ENCODE measurements around the gene DLX3. TPM values are rescaled to one million over a fixed set of nuclear protein-coding genes. Genes with fewer than 3 reads are reported as not detected.

Gene DLX3
- total RNA-seq, 1 experiment from 2014 or later, result not detected

GRCh38 chr17:50024808-50025207, 29.8 kb upstream of the DLX3 start:
- DNase-seq (ENCODE audit: low spot score), result no peak

GRCh38 chr17:50023520-50023919, 28.5 kb upstream of the DLX3 start:
- no peak for DNase-seq (ENCODE audit: low spot score)

GRCh38 chr17:50022463-50023130, 27.6 kb upstream of the DLX3 start:
- DNase-seq (ENCODE audit: low spot score), result no peak

- no peak for DNase-seq (ENCODE audit: low spot score)
These were observed 26.8 kb upstream of the DLX3 start for GRCh38 chr17:50021681-50022370.

- no peak for DNase-seq (ENCODE audit: low spot score)
These were observed 26.0 kb upstream of the DLX3 start for GRCh38 chr17:50020841-50021599.

GRCh38 chr17:50018909-50019308, 23.9 kb upstream of the DLX3 start:
- DNase-seq (ENCODE audit: low spot score), result no peak

- DNase-seq (ENCODE audit: low spot score), result no peak
These were observed 20.1 kb upstream of the DLX3 start for GRCh38 chr17:50015146-50015545.

GRCh38 chr17:50014471-50015088, 19.6 kb upstream of the DLX3 start:
- DNase-seq (ENCODE audit: low spot score), result no peak

- DNase-seq (ENCODE audit: low spot score), result no peak
These were observed 18.1 kb upstream of the DLX3 start for GRCh38 chr17:50013079-50013478.

- DNase-seq (ENCODE audit: low spot score), result no peak
These were observed 14.3 kb upstream of the DLX3 start for GRCh38 chr17:50009282-50009681.

- no peak for DNase-seq (ENCODE audit: low spot score)
These were observed 8.9 kb upstream of the DLX3 start for GRCh38 chr17:50003911-50004310.

- no peak for DNase-seq (ENCODE audit: low spot score)
These were observed 4.0 kb upstream of the DLX3 start for GRCh38 chr17:49998836-49999511.

- DNase-seq (ENCODE audit: low spot score), result peak; percentile 89
These were observed 3.0 kb upstream of the DLX3 start for GRCh38 chr17:49997773-49998703.

GRCh38 chr17:49997301-49997650, 2.3 kb upstream of the DLX3 start:
- DNase-seq (ENCODE audit: low spot score), result no peak

GRCh38 chr17:49996495-49997300, 1.7 kb upstream of the DLX3 start:
- peak; percentile 37 for DNase-seq (ENCODE audit: low spot score)

GRCh38 chr17:49996121-49996494, 1.1 kb upstream of the DLX3 start:
- DNase-seq (ENCODE audit: low spot score), result no peak

GRCh38 chr17:49994085-49995054, 654 bp downstream of the DLX3 start:
- DNase-seq (ENCODE audit: low spot score), result no peak

GRCh38 chr17:49993423-49994060, 1.5 kb downstream of the DLX3 start:
- DNase-seq (ENCODE audit: low spot score), result no peak
